Activated CD4-positive, alpha-beta T cell treated with anti-CD3 and anti-CD28 coated beads for 4 hours (primary cell): ENCODE measurements around the gene TRIM68.

ENCODE experiments used
- DNase-seq, 2 donors: peaks; one replicate each; pipeline ENCODE4 v3.0.0-alpha.2; 2020

Gene TRIM68

DNA sequence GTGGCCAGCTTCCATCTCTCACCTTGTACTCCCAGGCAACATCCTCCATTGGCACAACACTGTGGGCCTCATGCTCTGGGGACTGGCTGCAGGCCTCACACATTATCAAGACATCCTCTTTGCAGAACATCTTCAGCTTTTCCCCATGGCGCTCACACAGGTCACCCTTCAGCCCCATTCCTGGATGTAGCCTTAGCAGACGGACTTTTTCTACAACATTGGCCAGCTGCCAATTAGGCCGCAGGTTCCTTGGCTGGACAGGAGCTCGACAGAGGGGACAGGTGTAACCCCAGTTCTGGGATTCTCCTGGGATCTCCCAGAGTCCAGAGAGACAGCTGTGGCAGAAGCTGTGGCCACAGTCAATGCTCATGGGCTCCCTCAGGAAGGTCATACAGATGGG, 3.0 kb downstream of the TRIM68 start:
- DNase-seq, result no peak

DNA sequence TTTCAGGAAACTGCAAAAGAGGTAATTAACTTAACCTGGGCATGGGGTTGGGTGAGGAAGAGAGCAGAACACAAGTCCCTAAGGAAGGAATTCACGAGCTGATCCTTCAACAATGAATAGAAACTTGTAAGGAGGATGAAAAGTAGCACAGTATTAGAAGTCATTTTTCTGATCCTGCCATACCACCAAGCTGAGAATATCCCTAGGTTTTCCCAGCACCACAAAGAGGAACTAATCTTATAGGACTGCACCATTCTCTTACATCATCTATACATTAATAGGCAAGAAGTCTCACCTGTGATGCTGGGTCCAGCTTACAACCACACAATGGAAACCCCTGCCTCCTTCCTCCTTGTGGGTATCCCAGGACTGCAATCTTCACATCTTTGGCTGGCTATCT, 14.3 kb downstream of the TRIM68 start, which contains the start of gene OR52I1:
Gene OR52I1 (plus strand): TSS at position 301 of the 400 bp plus-strand sequence. CDS start 0 bp downstream, at position 301.
- no peak for DNase-seq

DNA sequence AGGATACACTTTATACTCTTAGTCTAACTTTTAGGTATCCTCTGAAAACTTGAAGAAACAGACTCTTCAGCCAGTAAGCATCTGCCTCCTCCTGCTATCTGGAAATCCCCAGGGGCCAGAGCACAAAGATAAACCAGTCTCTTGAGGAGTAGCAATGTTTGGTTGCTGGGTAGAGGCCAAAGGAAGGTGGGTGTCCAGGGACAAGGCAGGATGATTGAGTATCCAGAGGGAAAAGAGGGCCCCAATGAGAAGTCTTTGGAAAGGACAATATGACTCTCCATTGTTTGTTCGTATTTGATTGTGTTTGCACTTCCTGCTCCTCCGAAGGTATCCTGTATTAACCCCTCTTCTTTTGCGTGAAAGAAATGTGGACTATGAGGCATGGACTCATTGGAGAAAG, 19.0 kb downstream of the TRIM68 start:
- DNase-seq, result no peak

DNA sequence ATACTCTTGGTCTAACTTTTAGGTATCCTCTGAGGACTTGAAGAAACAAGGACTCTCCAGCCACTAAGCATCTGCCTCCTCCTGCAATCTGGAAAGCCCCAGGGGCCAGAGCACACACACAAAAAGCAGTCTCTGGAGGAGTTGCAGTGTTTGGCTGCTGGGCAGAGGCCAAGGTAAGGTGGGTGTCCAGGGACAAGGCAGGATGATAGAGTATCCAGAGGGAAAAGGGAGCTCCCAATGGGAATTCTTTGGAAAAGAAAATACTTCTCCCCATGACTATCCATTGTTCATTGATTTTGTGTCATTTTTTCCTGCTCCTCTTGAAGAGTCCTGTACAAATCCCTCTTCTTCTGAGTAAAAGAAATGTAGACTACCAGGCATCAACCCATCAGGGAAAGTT, 26.6 kb downstream of the TRIM68 start, which contains the start of gene OR52I2:
Gene OR52I2 (plus strand): TSS at position 301 of the 400 bp plus-strand sequence.
- DNase-seq, result no peak

DNA sequence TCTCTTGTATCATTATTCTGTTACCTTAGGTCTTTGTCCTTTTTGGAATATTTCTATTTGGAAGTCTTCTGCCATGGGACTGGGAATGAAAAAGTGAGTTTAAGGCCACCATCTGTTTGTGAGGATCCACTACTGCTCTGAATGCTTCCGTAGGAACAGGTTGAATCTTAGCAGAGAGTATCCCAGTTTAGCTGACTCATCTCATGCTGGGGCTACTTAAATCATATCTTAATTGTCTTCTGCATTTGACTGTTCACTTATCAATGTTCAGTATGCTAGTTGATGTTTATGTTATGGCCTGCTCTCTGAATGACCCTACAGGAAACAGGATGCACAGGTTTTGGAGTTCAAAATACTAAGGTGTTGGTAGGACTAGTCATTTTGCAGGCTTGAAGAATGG, 27.9 kb downstream of the TRIM68 start:
- no peak for DNase-seq

DNA sequence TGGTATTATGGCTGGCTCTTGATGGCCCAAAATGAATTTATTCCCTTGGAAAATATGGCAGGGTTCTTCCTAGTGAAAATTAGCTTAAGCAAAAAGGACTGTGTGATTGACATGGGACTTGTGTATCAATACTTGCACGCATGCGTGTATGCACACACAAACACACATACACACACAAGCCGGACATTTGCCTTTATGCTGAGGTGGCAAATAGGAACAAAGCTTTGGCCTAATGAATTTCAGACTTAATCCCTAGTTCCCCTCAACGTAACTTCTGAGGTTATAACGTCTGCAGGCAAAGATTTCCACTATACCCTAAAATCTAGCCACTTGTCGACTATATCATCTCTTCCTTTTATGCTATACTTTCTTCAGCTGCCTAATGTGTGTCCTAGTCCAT, 29.4 kb downstream of the TRIM68 start:
- DNase-seq, result no peak

DNA sequence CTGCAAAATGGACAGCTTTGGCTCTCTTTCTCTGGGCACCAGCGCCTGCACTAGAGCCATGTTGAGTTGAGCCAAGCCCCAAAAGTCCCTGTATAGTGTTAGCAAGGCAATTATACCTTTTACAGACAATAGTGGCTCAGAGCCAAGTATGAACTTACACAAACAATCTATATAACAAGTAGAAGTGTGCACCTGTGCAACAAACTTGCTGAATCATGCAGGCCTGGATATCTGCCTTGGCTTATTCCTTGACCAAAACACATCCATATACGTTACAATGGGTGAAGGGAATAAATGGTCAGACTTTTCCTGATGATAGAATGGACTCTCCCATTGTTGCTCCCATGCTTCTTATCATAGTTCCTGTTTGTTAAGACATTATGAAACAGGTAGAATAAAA, 30.3 kb downstream of the TRIM68 start:
- no peak for DNase-seq

DNA sequence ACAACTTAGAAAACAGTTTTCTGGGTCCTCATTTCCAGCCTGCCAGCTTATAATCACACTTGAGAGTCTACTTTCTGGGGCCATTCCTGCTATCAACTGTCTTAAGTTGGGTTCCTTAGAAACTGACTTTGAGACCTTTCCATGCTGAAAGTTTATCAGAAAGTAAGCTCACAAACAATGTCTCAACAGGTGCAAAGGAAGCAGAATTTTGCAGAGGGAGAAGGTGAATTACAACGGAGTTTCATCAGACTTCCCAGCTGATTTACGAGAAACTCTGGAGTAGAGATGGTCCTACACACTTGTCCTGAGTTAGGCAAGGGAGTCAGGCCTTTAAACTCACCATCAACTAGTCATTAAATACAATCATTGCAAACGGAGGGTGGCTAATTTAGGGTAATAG, 31.2 kb downstream of the TRIM68 start:
- DNase-seq, result no peak

DNA sequence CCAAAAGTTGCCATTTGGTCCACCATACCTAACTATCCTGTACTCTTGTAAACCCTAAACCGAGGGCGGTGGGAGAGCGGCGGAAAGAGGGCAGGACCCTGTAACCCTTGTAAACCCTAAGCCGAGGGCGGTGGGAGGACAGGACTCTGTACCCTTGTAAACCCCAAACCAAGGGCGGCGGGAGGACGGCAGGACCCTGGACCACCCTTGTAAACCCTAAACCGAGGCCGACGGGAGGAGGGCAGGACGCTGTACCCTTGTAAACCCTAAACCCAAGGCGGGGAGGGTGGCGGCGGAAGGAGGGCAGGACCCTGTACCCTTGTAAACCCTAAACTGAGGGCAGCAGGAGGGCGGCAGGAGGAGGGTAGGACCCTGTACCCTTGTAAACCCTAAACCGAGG, 39.0 kb downstream of the TRIM68 start:
- no peak for DNase-seq

DNA sequence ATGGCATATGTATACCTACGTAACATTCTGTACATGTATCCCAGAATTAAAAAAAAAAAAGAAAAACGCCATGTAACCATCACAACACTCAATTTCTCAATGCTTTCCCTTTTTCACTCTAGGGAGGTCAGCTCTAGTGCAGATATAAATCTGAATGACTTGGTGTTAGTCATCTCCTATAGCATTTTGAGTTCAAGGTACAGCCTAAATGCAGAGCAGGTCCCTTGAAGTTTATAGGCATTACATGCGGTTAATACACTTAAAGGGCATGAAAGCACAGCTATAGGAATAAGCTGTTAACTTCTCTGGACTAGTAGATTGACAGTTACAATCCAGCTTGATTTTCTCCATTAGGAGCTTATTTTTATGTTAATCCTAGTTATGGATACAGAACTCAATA, 42.7 kb downstream of the TRIM68 start:
- no peak for DNase-seq

DNA sequence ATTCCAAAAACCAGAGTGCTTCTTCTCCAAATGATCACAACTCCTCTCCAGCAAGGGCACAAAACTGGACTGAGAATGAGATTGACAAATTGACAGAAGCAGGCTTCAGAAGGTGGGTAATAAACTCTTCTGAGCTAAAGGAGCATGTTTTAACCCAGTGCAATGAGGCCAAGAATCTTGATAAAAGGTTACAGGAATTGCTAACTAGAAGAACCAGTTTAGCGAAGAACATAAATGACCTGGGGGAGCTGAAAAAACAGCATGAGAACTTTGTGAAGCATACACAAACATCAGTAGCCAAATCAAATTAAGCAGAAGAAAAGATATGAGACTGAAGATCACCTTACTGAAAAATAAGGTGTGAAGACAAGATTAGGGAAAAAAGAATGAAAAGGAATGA, 47.6 kb downstream of the TRIM68 start:
- no peak for DNase-seq

DNA sequence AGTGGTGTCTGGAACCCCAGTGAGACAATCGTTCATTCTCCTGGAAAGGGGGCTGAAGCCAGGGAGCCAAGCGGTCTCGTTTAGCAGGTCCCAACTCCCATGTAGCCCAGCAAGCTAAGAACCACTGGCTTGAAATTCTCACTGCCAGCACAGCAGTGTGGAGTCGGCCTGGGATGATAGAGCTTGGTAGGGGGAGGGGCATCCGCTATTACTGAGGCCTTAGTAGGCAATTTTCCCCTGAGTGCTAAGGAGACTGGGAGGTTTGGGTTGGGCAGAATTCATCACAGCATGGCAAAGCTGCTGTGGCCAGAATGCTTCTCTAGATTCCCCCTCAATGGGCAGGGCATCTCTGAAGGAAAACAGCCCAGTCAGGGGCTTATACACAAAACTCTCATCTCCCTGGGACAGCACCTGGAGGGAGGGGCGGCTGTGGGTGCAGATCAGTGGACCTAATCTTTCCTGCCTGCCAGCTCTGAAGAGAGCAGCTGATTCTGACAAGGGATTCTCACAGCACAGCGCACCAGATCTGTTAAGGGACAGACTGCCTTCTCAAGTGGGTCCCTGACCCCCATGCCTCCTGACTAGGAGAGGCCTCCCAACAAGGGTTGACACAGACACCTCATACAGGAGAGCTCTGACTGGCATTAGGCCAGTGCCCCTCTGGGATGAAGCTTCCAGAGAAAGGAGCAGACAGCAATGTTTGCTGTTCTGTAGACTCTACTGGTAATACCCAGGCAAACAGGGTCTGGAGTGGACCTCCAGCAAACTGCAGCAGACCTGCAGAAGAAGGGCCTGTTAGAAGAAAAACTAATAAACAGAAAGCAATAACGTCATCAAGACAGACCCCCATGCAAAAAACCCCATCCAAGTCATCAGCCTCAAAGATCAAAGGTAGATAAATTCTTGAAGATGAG, 48.2 kb downstream of the TRIM68 start:
- no peak for DNase-seq

DNA sequence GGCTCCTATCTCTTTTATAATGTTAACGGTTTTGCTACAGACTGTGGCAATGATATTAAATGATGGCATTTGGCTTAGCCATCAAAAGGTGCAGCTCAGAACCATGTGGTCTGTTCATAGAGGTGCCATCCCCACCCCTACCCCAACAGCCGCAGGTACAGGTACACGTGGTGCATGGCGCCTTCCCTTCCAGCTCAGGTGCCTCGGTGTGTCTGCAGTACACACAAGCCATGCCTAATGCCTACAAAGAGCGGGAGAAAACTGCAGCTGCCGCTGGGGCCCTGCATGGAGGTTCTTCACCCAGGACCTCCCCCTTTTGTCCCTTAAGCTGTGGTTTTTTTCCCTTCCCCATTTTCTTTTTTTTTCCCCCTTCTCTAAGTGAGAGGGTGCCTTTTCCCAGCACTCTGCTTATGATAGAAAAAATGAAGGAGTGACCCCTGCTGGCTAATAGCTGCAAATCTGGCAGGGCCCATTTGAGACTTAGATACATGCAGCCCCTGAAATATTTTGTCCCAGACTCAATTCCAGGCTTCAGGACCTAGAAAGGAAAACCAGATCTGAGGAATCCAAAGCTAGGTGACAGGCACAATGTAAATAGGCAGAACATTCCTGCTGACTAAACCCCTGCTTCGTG, 56.6 kb downstream of the TRIM68 start:
- DNase-seq, result no peak
